ENCODE measurements around the gene ZNF688. TPM values are rescaled to one million over a fixed set of nuclear protein-coding genes. Genes with fewer than 3 reads are reported as not detected.
A peak's percentile ranks its signal among the peaks of the same experiment; 100 is the strongest.

Gene ZNF688
- total and polyA plus RNA-seq, 2 of the 13 experiments (the other 11 are each of a cell fraction or from before 2014, with no cell fraction given): 2.4 to 5.4 TPM

GRCh38 chr16:30558789-30559377 lies 12.6 kb downstream of the ZNF688 start (continued):
- TF ChIP-seq ZNF142 (CRISPR knock-in tag; IDR thresholded peaks at IDR 0.05) (no peak), CBFB (CRISPR knock-in tag; IDR thresholded peaks at IDR 0.05) (0 out of 2 replicates have a peak, but pooled peaks have one; percentile 45), ZNF530 (CRISPR knock-in tag; IDR thresholded peaks at IDR 0.05; ENCODE audit: low read depth) (no peak), ZNF776 (CRISPR knock-in tag; IDR thresholded peaks at IDR 0.05) (no peak), MLX (CRISPR knock-in tag; IDR thresholded peaks at IDR 0.05) (no peak), FOXP1 (IDR thresholded peaks at IDR 0.05) (no peak), FOXP1 (CRISPR knock-in tag; IDR thresholded peaks at IDR 0.05) (no peak; the same call in 1 of the 2 replicates), ZNF616 (CRISPR knock-in tag; IDR thresholded peaks at IDR 0.05; ENCODE audit: low read depth) (no peak), RBM22 (optimal IDR thresholded peaks at IDR 0.05; ENCODE audit: low read length) (no peak), TSC22D2 (CRISPR knock-in tag; IDR thresholded peaks at IDR 0.05; ENCODE audit: borderline replicate concordance) (no peak), MBD4 (IDR thresholded peaks at IDR 0.05; ENCODE audit: borderline replicate concordance, low read length) (no peak), SOX13 (IDR thresholded peaks at IDR 0.05) (no peak), SOX13 (CRISPR knock-in tag; conservative IDR thresholded peaks at IDR 0.05 in 1 of 2, IDR thresholded peaks at IDR 0.05 in 1 of 2) (no peak), ZNF841 (CRISPR knock-in tag; IDR thresholded peaks at IDR 0.05; ENCODE audit: borderline replicate concordance) (no peak), KDM3A (CRISPR knock-in tag; IDR thresholded peaks at IDR 0.05; ENCODE audit: low read depth) (no peak), ZNF691 (CRISPR knock-in tag; IDR thresholded peaks at IDR 0.05; ENCODE audit: borderline replicate concordance, low read depth) (no peak), KDM5B (CRISPR knock-in tag; IDR thresholded peaks at IDR 0.05; ENCODE audit: borderline replicate concordance) (no peak; the same call in 1 of the 2 replicates), MTA3 (CRISPR knock-in tag; IDR thresholded peaks at IDR 0.05) (no peak), SRSF1 (optimal IDR thresholded peaks at IDR 0.05; ENCODE audit: low read depth, low read length) (peak; percentile 24), ZMYM4 (CRISPR knock-in tag; IDR thresholded peaks at IDR 0.05) (no peak), STAG1 (CRISPR knock-in tag; IDR thresholded peaks at IDR 0.05) (no peak), ZBTB14 (CRISPR knock-in tag; IDR thresholded peaks at IDR 0.05) (no peak), GATA4 (IDR thresholded peaks at IDR 0.05; ENCODE audit: borderline replicate concordance, low read depth) (no peak)

All from HepG2 (cell line).